ENCODE data around the gene PFKFB4.

The PFKFB4 gene

GRCh38 chr3:48472923-48473616 is 83.5 kb downstream of the PFKFB4 start:
- TF ChIP-seq CTCF (IDR thresholded peaks at IDR 0.05; ENCODE audit: low read length) (peak; percentile 73), EZH2 (IDR thresholded peaks at IDR 0.05; ENCODE audit: borderline replicate concordance, low read length) (no peak)
- Histone ChIP-seq H3K4me2 (ENCODE audit: low read length) (peak overlapping the region; percentile 67), H3K9ac (ENCODE audit: low read length) (peak overlapping the region; percentile 74), H3K4me3 (ENCODE audit: low read depth, low read length, poor library complexity, severe bottlenecking) (peak overlapping the region; percentile 66), H4K20me1 (ENCODE audit: insufficient read depth, low read length) (no peaks in the 10 kb centered on the region), H3F3A (ENCODE audit: insufficient read depth, low read length) (no peaks in the 10 kb centered on the region), H2AFZ (ENCODE audit: low read length) (peak overlapping the region; percentile 9; the same call in 1 of the 2 replicates), H3K27me3 (ENCODE audit: insufficient read depth, low read length) (no peaks in the 10 kb centered on the region), H3K9me3 (ENCODE audit: low read length) (no peaks in the 10 kb centered on the region), H3K79me2 (ENCODE audit: insufficient read depth, low read length) (no peaks in the 10 kb centered on the region), H3K36me3 (ENCODE audit: insufficient read depth, low read length) (peaks cover 21% of the 10 kb centered on the region; the same call in 1 of the 2 replicates), H3K4me1 (ENCODE audit: insufficient read depth, low read length, severe bottlenecking) (peaks cover 60% of the 10 kb centered on the region), H3K9me2 (ENCODE audit: low read depth, low read length) (no peaks in the 10 kb centered on the region), H3K27ac (ENCODE audit: low read depth, low read length, poor library complexity, severe bottlenecking) (peak overlapping the region; percentile 86)

- Histone ChIP-seq H3K9me3 (ENCODE audit: low read length) (no peaks in the 10 kb centered on the region), H3K4me1 (ENCODE audit: insufficient read depth, low read length, severe bottlenecking) (peaks cover 60% of the 10 kb centered on the region), H3F3A (ENCODE audit: insufficient read depth, low read length) (no peaks in the 10 kb centered on the region), H4K20me1 (ENCODE audit: insufficient read depth, low read length) (no peaks in the 10 kb centered on the region), H3K9ac (ENCODE audit: low read length) (peak overlapping the region; percentile 74), H3K9me2 (ENCODE audit: low read depth, low read length) (no peaks in the 10 kb centered on the region), H3K4me3 (ENCODE audit: low read depth, low read length, poor library complexity, severe bottlenecking) (peak overlapping the region; percentile 66), H2AFZ (ENCODE audit: low read length) (no peak overlapping the region), H3K36me3 (ENCODE audit: insufficient read depth, low read length) (peaks cover 26% of the 10 kb centered on the region; the same call in 1 of the 2 replicates), H3K27me3 (ENCODE audit: insufficient read depth, low read length) (no peaks in the 10 kb centered on the region), H3K27ac (ENCODE audit: low read depth, low read length, poor library complexity, severe bottlenecking) (peak overlapping the region; percentile 86), H3K4me2 (ENCODE audit: low read length) (peak overlapping the region; percentile 67), H3K79me2 (ENCODE audit: insufficient read depth, low read length) (no peaks in the 10 kb centered on the region)
- TF ChIP-seq EZH2 (IDR thresholded peaks at IDR 0.05; ENCODE audit: borderline replicate concordance, low read length) (no peak), CTCF (IDR thresholded peaks at IDR 0.05; ENCODE audit: low read length) (no peak)
Measured at GRCh38 chr3:48472673-48472922, 84.0 kb downstream of the PFKFB4 start.

GRCh38 chr3:48470286-48470685 is 86.3 kb downstream of the PFKFB4 start:
- H3K27me3 ChIP-seq (ENCODE audit: insufficient read depth, low read length), result no peaks in the 10 kb centered on the region
- no peaks in the 10 kb centered on the region for H3K79me2 ChIP-seq (ENCODE audit: insufficient read depth, low read length)
- H3K4me1 ChIP-seq (ENCODE audit: insufficient read depth, low read length, severe bottlenecking), result peaks cover 75% of the 10 kb centered on the region

More at GRCh38 chr3:48470286-48470685, 86.3 kb downstream of the PFKFB4 start:
- no peaks in the 10 kb centered on the region for H3K9me2 ChIP-seq (ENCODE audit: low read depth, low read length)
- H3K4me2 ChIP-seq (ENCODE audit: low read length), result peak overlapping the region; percentile 82
- H2AFZ ChIP-seq (ENCODE audit: low read length), result no peak overlapping the region
- no peaks in the 10 kb centered on the region for H3F3A ChIP-seq (ENCODE audit: insufficient read depth, low read length)
- H3K4me3 ChIP-seq (ENCODE audit: low read depth, low read length, poor library complexity, severe bottlenecking), result peak overlapping the region; percentile 35
- H3K27ac ChIP-seq (ENCODE audit: low read depth, low read length, poor library complexity, severe bottlenecking), result peak overlapping the region; percentile 75
- H4K20me1 ChIP-seq (ENCODE audit: insufficient read depth, low read length), result no peaks in the 10 kb centered on the region
- H3K36me3 ChIP-seq (ENCODE audit: insufficient read depth, low read length), result peaks cover 34% of the 10 kb centered on the region; the same call in 1 of the 2 replicates
- H3K9me3 ChIP-seq (ENCODE audit: low read length), result no peaks in the 10 kb centered on the region
- peak overlapping the region; percentile 48; the same call in 1 of the 2 replicates for H3K9ac ChIP-seq (ENCODE audit: low read length)
- TF ChIP-seq EZH2 (IDR thresholded peaks at IDR 0.05; ENCODE audit: borderline replicate concordance, low read length), result no peak
- no peak for TF ChIP-seq CTCF (IDR thresholded peaks at IDR 0.05; ENCODE audit: low read length)

Measured in OCI-LY1 (cell line).